Measurements from ENCODE around the gene DUSP6. TPM values are rescaled to one million over a fixed set of nuclear protein-coding genes. Genes with fewer than 3 reads are reported as not detected.

The DUSP6 gene
- total RNA-seq, 3 donors from 2014 or later (not counting 1 experiment from before 2014, with no cell fraction given): 52.2 to 222 (median 141) TPM

- DNase-seq (no peak), ATAC-seq (no peak)
- Mint-ChIP-seq H3K27ac (no peak overlapping the region), H3K27me3 (ENCODE audit: low read depth in 2 of 2) (peaks cover 0 to 3% of the 10 kb centered on the region in 2 donors), H3K36me3 (no peaks in the 10 kb centered on the region), H3K4me3 (no peak overlapping the region), H3K4me1 (no peaks in the 10 kb centered on the region), H3K9me3 (no peaks in the 10 kb centered on the region)
- Histone ChIP-seq H3K4me1 (ENCODE audit: control insufficient read depth, insufficient read depth, low read length) (no peaks in the 10 kb centered on the region), H3K9me3 (ENCODE audit: control insufficient read depth, insufficient read depth, low read length) (no peaks in the 10 kb centered on the region), H3K27me3 (ENCODE audit: control insufficient read depth, insufficient read depth, low read length) (peaks cover 2% of the 10 kb centered on the region), H3K36me3 (ENCODE audit: control insufficient read depth, insufficient read depth, low read length) (no peaks in the 10 kb centered on the region), H3K27ac (ENCODE audit: low read length) (no peak overlapping the region), H3K4me3 (ENCODE audit: low read length) (no peak overlapping the region)
- intact Hi-C loops (cut with micrococcal nuclease): no loop called here
- TF ChIP-seq CTCF (IDR thresholded peaks at IDR 0.05): no peak
- 75% methylated on average over 2 of the region's 2 CpGs for WGBS (ENCODE audit: insufficient coverage)
These were observed 52.4 kb downstream of the DUSP6 start for GRCh38 chr12:89299931-89300330.

GRCh38 chr12:89299417-89299816 lies 52.9 kb downstream of the DUSP6 start:
- Mint-ChIP-seq H3K27ac (no peak overlapping the region), H3K4me3 (no peak overlapping the region), H3K36me3 (no peaks in the 10 kb centered on the region), H3K9me3 (no peaks in the 10 kb centered on the region), H3K27me3 (ENCODE audit: low read depth in 2 of 2) (peaks cover 0 to 3% of the 10 kb centered on the region in 2 donors), H3K4me1 (no peaks in the 10 kb centered on the region)
- no peak for DNase-seq
- Histone ChIP-seq H3K4me1 (ENCODE audit: control insufficient read depth, insufficient read depth, low read length) (no peaks in the 10 kb centered on the region), H3K4me3 (ENCODE audit: low read length) (no peak overlapping the region), H3K9me3 (ENCODE audit: control insufficient read depth, insufficient read depth, low read length) (no peaks in the 10 kb centered on the region), H3K36me3 (ENCODE audit: control insufficient read depth, insufficient read depth, low read length) (no peaks in the 10 kb centered on the region), H3K27me3 (ENCODE audit: control insufficient read depth, insufficient read depth, low read length) (peaks cover 2% of the 10 kb centered on the region), H3K27ac (ENCODE audit: low read length) (no peak overlapping the region)
- no peak for TF ChIP-seq CTCF (IDR thresholded peaks at IDR 0.05)
- intact Hi-C loops (cut with micrococcal nuclease): no loop called here
- ATAC-seq: no peak

Other genes starting within 250 kb of the DUSP6 start
- gene GALNT4, start 172.3 kb upstream of the DUSP6 start, total RNA-seq: 10 to 100 TPM; 14.3 to 19.9 (median 18.7) TPM
- 10 to 100 TPM; 29.8 to 40.9 (median 38.0) TPM for gene POC1B, start 173.5 kb upstream of the DUSP6 start, total RNA-seq

Measured in natural killer cell (primary cell).